ENCODE measurements around the gene TECPR1. TPM values are rescaled to one million over a fixed set of nuclear protein-coding genes. Genes with fewer than 3 reads are reported as not detected.

The TECPR1 gene
- polyA plus RNA-seq, 2 of the 4 experiments (the other 2 are of a cell fraction), result 2.5 to 11.1 TPM

- Histone ChIP-seq H3K4me3 (no peak overlapping the region), H3K4me1 (no peaks in the 10 kb centered on the region), H3K9me3 (no peaks in the 10 kb centered on the region), H3K4me2 (no peak overlapping the region), H3K27ac (no peak overlapping the region)
- no peak for TF ChIP-seq CEBPB (IDR thresholded peaks at IDR 0.05)
- 84% methylated on average over 15 of the region's 17 CpGs for WGBS (ENCODE audit: missing lambda C conversion rate)
- no peak for FAIRE-seq
- CTCF ChIA-PET, result no interaction called here
- POLR2A ChIA-PET, result no interaction called here
- no peak for ATAC-seq
- no peak for DNase-seq (ENCODE audit: low read depth in 1 of 2, low spot score in 1 of 2)
Measured at GRCh38 chr7:98229991-98230745, 21.9 kb downstream of the TECPR1 start.

- H3K4me3 ChIP-seq, result no peak overlapping the region
- no peaks in the 10 kb centered on the region for H3K4me1 ChIP-seq
- H3K9me3 ChIP-seq, result no peaks in the 10 kb centered on the region
- DNase-seq (ENCODE audit: low read depth in 1 of 2, low spot score in 1 of 2) (no peak), FAIRE-seq (no peak), ATAC-seq (no peak)
- H3K4me2 ChIP-seq, result no peak overlapping the region
- H3K27ac ChIP-seq, result no peak overlapping the region
- 71% methylated on average over 7 of the region's 11 CpGs for WGBS (ENCODE audit: missing lambda C conversion rate)
- TF ChIP-seq ZFP36 (IDR thresholded peaks at IDR 0.05; ENCODE audit: borderline replicate concordance, partially characterized antibody), result no peak
- TF ChIP-seq ZC3H11A (IDR thresholded peaks at IDR 0.05), result no peak
- no peak for TF ChIP-seq HDAC2 (IDR thresholded peaks at IDR 0.05)
- no peak for TF ChIP-seq USF2 (IDR thresholded peaks at IDR 0.05)
- no peak for TF ChIP-seq CBX8 (IDR thresholded peaks at IDR 0.05)
- TF ChIP-seq HOXB5 (CRISPR knock-in tag; IDR thresholded peaks at IDR 0.05), result no peak
- no peak for TF ChIP-seq HOXA7 (CRISPR knock-in tag; IDR thresholded peaks at IDR 0.05)
- no peak for TF ChIP-seq KDM1A (IDR thresholded peaks at IDR 0.05; ENCODE audit: low read depth)
- TF ChIP-seq KDM5A (IDR thresholded peaks at IDR 0.05), result no peak
- TF ChIP-seq EP300 (IDR thresholded peaks at IDR 0.05), result no peak
- no peak for TF ChIP-seq POLR2A (IDR thresholded peaks at IDR 0.05; ENCODE audit: low read length)
- no peak for TF ChIP-seq HOXB13 (CRISPR knock-in tag; IDR thresholded peaks at IDR 0.05; ENCODE audit: low read depth)
- no peak for TF ChIP-seq RNF2 (IDR thresholded peaks at IDR 0.05; ENCODE audit: borderline replicate concordance, low read depth)
- no peak for TF ChIP-seq RCOR1 (IDR thresholded peaks at IDR 0.05; ENCODE audit: low read depth, low read length)
- no peak for TF ChIP-seq BHLHE40 (IDR thresholded peaks at IDR 0.05; ENCODE audit: low read depth, low read length)
- no peak for TF ChIP-seq ELK1 (IDR thresholded peaks at IDR 0.05; ENCODE audit: low read depth, low read length)
- no peak for TF ChIP-seq ZNF302 (CRISPR knock-in tag; IDR thresholded peaks at IDR 0.05)
- TF ChIP-seq HES2 (IDR thresholded peaks at IDR 0.05), result no peak
- TF ChIP-seq EHMT2 (IDR thresholded peaks at IDR 0.05; ENCODE audit: low read depth), result no peak
- POLR2A ChIA-PET, result no interaction called here
- CTCF ChIA-PET, result no interaction called here
Measured at GRCh38 chr7:98229441-98229840, 22.6 kb downstream of the TECPR1 start.

- POLR2A ChIA-PET, result no interaction called here
- H3K9me3 ChIP-seq, result no peaks in the 10 kb centered on the region
- WGBS (ENCODE audit: missing lambda C conversion rate), result 89% methylated on average over 16 of the region's 16 CpGs
- no peak for FAIRE-seq
- CTCF ChIA-PET, result interaction anchor here (0.6 to 0.7 kb wide), 2 partner anchors 9 to 15 kb away, joined by 3 to 4 read pairs; no protein-coding TSS in a partner anchor
- H3K4me3 ChIP-seq, result no peak overlapping the region
- H3K4me1 ChIP-seq, result no peaks in the 10 kb centered on the region
- no peak overlapping the region for H3K27ac ChIP-seq
- H3K4me2 ChIP-seq, result no peak overlapping the region
- no peak for ATAC-seq
- TF ChIP-seq ATOH8 (CRISPR knock-in tag; IDR thresholded peaks at IDR 0.05; ENCODE audit: low read depth) (no peak), CTCF (IDR thresholded peaks at IDR 0.05) (no peak)
- no peak for DNase-seq (ENCODE audit: low read depth in 1 of 2, low spot score in 1 of 2)
Measured at GRCh38 chr7:98228801-98229200, 23.2 kb downstream of the TECPR1 start.
